Inferior parietal cortex (tissue), 1 donor: ENCODE results near the gene KCNN3.

Experiments used
- DNase-seq: peaks from one replicate; pipeline ENCODE4 v3.0.0-alpha.2; 2016; ENCODE audit errors: extremely low spot score

Gene KCNN3

DNA sequence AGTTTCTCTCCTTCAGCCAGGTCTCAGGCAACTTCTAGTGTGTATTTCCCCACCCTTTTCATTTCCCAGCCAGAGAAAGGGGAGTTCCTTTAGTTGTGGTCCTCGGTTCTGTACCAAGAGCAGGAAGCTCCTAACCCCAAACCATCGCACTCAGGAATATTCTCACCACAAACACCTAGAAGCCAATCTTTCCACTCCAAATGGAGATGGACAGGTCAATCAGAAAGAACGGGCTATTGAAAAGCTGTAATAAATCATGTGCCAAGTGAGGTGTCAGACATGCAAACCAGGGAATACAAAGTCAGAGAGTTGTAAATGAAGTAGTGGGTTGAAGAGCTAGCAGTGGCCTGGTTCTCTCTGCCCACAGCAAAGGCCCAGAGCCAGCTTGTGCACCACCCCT is 77.2 kb downstream of the KCNN3 start:
- DNase-seq = no peak

DNA sequence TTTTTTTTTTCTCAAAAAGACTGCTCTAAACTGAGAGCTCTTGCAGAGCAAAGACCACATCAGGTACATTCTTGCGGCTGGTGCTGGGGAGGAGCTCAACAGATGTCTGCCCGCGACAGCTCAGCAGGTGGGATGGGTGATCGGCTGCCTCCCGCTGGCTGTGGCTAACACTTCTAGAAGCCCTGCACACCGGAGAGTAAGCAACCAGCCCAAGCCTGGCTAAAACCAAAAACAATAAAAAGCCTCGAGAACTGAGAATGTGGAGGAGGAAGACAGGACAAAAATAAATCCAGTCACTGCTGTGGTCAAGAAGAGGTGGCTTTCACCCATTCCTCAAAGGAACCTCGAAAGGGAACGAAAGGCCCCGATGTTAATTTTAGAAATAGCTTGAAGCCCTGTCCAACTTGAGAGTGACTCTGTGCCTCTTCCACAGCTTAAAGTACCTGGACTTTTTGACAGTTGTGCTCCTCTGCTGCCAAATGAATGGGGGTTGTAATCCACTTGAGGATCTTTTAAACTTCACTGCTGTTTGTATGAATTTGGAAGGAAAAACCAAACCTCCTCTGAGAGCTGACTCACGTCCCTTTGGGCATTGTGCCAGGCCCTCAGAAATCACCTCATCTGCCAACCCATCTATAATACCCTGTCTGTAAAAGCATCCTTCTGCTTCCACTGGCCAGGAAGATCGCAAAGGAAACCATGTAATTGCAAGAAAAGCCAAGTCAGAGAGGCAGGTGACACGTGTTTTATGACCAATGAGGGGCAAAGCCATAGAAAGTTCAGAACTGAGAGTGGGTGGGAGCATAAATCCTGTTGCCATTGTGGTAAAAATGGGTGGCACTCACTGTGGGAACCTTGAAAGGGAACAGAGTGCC is 78.6 kb downstream of the KCNN3 start:
- no peak for DNase-seq

DNA sequence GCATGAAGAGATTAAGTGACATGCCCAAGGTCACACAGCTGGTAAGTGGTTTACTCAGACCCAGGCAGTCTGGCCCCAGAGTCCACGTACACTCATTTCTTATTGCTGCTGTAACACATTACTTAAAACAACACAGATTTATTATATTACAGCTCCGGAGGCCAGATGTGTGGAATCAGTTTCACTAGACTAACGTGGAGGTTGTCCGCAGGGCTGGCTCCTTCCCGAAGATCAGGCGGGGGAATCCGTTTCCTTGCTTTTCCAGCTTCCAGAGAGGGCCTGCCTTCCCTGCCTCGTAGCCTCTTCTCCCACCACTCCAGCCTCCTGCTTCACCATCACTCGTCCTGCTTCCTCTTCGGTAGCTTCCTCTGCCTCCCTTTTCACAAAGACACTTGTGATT is 81.2 kb downstream of the KCNN3 start:
- no peak for DNase-seq

DNA sequence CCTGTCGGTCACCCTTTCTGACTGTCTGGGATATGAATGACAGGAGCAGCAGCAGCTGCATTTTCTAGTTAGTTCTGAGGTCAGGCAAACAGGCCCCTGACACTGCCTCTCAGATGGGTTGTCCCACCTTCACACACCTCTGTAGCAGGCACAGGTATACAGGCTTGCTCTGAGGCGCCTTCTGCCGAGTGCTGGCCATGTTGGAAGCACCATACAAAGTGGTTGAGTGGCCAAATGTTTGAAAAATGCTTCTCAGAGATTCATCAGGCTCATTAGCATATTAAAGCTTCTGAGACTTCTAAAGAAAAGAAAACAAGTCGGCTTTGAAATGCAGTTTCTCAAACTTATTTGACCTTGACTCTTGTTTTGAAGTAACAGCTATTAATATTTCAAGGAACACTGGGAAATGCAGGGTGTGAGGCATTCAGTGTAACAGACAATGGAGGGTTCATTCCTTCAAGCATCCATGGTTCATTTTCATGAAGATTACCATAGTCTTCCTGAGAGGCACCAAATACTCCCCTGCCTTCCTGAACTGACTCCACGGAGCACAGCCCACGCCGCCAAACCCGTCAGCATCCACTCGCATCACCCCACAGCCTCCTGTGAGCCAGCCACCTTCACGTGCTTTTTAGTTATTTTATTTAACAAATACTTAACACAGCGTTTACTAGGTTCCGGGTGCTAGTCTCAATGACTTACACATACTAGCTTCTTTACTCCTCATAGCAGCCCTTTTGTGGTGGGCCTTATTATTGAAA is 81.8 kb downstream of the KCNN3 start:
- DNase-seq = no peak

DNA sequence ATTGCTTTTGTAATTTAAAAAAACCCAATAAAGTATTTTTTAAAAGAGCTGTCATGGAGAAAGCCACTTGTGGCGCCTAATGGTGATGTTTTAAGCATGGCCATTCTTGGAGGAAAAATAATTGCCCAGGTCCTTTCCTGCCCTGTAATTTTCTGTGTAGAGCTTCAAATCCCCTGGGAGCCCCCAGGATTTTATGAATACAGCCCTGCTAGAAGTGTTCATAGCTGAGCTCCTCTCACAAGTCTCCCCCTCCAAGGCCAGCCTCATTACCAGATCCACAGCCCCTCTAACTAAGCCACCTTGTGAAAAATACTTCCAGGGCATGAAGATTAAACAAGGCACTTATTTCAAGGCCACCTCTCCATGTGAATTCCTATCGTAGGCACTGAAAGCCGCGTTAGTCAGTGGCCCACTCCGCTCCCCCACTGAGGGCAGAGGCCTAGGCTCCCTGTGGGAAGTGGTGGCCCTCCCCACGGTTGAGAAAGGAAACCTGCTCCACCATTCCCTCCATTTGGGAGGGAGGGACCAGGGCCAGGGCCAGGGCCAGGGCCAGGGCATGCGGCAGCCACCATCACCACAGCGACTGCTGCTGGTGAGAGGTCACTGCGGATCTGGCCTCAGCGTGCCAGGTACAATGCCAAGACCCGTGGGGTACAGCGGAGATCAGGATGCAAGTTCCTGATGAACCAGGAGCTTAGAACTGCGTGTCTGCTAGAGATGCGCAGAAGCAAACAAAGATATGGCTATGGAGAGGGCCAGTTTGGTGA is 83.1 kb downstream of the KCNN3 start:
- DNase-seq = no peak

DNA sequence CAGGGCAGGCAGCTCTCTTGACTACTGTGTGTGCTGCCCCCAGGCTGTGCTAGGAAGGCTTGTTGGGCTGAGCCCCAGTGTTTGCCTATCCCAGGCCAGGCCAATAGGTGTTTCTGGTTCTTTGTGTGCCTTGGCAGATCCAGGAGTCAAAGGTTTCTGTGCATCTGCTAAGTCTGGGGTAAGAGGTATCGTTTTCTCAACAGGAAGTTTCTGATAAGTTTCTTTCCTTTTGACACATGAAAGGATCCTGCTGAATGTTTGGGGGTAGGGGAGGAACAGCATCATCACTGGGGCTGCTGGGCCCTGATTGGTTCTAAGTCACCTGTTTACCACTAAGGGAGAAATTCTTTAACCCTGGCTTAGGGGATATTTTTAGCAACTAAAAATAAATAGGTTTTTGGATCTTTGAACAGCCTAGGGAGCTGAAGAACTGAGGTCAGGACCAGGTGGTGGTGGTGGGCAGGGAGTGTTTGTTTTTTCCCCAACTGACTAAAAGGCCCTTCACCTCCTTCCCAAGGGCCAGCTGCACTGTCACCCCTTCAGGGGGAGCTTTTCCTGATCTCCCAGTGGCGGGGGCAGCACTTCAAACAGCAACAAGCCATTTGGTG is 85.1 kb downstream of the KCNN3 start:
- no peak for DNase-seq

DNA sequence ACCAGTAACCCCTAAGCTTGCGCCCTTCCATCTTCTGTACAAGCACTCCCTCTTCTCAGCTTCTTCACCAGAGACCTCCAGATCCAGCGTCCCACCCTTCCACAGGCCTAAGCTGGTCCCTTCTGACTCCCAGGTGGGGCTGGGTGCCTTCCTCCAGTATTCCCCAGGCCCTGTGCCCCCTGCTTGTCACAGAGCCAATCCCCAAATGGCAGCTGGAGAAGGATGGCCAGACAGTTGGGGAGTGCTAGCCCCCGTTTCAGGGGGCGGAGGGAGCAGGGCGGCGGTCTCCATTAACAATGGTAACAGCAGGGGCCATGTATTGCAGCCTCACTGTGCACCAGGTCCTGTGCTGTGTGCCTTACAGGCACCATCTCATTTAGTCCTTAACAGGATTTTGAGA is 85.7 kb downstream of the KCNN3 start:
- DNase-seq = no peak

DNA sequence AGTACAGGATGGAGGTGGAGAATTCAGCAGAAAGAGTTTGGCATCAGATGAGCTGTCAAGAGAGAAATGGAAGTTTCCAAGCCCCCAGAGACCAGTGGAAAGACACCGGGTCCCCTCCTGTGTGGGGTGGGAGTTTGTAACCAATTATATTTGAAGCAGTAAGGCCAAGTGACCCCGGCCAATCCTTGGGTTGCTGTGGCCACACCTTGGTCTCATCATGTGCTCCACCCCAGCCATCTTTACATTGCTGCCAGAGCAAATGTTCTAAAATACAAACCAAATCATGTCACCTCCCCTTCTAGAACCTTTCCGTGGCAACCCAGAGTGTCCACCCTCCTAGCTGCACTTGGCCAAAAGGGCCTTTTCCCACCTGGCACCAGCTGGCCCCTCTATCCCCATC is 86.1 kb downstream of the KCNN3 start:
- no peak for DNase-seq

DNA sequence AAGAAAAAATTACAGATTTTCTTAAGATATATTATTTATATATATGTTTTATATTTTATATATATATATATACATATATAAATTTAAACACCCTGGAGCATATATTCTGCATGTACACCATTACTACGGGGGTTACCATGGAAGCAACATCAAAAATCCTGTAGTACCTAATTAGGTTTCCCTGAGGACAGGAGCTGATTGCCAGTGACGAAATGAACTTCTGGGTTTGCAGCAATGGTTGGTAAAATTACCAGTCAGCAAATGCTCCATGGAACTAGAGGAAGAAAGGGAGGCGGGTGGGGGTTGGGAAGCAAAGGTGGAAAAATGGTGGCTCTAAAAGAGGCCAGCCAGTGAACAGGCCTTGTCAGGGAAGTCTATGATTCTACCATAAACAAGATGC is 89.5 kb downstream of the KCNN3 start:
- no peak for DNase-seq

DNA sequence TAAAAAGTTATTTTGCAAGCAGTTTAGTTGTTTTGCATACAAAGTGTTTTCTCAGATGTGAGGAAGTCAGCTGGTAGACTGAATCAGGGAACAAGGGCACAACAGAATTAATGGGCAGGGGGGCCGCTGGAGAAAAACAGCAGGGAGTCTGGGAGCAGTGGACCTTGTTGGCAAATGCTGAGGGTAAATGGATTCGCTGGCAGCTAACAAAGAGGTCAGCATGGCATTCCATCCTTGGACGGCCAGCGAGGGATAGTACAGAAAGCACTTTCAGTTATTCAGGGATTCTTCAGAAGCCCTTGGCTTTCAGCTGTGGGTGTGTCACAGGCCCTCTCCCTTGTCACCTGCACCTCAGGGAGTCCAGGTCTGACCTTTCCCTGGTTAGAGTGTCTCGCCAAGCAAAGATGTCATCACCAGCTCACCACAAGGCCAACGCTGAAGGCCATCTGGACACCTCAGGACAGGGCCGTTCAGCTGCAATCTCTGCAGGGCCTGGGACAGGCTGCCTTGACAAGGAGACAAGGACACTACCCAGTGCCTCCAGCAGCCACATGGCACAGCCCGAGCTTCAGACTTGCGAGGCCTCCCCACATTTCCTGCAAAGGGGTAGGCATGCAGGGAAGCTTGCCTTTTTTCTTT is 90.4 kb downstream of the KCNN3 start:
- no peak for DNase-seq

DNA sequence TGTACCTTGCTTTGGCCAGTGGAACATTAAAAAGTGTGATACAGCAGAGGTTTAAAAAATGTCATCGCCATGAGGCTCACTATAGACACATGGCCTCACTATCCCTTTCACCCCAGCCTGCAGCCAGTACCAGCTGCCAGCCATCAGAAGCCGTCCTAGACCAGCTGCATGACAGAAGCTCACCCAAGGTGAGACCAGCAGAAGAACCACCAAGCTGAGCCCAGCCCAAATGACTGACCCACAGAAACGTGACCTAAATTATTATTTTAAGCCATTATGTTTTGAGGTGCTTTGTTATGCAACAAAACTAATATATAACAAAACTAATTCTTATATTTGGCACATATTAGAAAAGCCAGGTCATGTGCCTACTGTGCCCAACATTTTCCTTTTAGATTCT is 91.1 kb downstream of the KCNN3 start:
- no peak for DNase-seq

DNA sequence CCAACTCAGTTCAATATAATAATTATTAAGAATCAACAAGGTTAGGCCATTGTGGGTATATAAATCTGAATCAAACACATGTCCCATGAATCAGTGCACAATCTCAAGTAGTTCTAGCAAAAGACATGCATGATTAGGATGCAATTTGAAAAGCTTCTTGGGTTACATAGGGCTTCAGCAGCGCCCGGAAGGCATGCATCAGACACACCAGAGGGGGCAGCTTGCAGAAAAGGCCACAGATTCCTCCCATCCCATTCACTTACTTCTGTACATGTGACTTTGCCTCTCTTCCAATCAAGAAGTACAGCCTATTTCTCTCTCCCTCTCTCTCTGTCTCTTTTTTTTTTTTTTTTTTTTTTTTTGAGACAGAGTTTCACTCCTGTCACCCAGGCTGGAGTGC is 91.8 kb downstream of the KCNN3 start:
- no peak for DNase-seq

DNA sequence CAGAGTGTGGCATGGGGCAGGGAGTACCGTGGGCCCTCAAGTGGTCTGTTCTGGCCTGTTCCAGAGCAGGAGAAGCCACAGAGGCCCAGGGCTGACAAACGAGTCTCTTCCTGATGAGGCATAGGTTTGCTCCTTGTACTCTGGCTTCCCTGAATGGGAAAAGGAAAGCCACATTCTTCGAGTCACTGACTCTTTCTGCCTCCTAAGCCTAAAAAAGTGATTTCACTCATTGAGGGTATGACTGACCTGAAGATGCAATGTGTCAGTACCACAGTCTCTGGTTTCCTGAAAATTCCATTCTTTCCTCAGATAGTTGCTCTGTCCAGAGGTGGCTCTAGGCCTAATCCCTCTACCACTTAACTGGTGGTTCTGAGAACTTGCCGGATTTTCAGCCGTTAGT is 92.3 kb downstream of the KCNN3 start:
- DNase-seq = no peak

DNA sequence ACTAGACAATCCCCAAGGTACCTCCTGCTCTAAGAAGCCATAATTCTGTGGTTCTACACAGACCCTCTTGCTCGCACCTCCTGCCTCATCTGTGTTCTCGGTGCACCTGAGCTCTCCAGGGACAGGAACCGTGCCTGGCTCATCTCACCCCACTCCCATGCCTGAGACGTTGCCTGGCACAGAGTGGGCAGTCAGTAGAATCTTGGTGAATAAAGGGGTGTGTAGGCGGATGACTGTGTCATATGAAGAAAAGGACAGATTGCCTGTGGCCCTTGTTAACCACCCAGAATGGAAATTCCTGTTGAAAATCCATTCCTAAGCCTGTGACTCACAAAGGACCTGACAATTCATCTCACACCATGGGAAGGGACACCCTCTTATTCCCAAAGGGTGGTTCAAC is 92.9 kb downstream of the KCNN3 start:
- DNase-seq = no peak

DNA sequence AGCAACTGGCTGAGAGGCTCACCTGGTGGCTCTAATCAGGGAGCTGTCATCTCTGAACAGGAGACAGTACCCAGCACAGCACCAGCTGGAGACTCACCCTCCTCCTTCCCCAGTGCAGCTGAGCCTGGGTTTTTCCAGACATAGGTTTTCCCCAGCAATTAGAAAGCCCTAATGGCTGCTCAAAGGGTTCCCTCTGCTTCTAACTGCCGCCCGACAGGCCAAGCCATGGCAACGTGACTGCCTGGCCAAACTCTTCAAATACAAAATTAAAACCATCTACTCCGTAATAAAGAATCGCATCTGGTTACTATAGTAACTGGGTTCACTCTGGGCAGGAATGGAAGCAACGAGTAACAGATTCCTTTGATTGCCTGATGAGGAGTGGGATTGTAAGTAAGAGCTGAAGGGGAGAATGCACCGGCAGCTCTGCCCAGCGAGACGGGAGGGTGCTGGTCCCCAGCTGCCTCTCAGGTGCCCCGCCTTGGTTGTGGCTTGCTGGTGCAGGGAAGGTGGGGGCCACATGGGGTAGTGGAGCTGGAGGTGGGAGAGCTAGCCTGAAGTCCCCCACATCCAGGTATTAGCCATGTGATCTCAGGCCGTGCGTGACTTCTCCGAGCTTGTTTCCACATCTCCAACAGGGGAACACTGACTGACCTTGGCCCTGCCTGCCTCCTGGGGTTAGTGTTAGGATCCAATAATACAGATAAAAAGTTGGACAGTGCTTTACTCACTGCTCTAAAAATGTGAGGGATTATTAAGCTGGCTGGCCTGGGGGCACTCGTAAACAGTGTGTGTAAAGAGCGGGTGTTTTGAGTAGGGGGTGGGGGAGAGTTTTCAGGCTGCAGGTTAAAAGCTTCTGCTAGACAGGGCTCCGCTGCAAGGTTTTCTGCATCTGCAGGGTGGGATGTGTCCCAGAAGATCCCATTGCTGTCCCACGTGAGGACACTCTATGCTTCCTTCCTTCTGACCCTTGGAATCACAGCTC is 94.2 kb downstream of the KCNN3 start:
- DNase-seq = no peak

DNA sequence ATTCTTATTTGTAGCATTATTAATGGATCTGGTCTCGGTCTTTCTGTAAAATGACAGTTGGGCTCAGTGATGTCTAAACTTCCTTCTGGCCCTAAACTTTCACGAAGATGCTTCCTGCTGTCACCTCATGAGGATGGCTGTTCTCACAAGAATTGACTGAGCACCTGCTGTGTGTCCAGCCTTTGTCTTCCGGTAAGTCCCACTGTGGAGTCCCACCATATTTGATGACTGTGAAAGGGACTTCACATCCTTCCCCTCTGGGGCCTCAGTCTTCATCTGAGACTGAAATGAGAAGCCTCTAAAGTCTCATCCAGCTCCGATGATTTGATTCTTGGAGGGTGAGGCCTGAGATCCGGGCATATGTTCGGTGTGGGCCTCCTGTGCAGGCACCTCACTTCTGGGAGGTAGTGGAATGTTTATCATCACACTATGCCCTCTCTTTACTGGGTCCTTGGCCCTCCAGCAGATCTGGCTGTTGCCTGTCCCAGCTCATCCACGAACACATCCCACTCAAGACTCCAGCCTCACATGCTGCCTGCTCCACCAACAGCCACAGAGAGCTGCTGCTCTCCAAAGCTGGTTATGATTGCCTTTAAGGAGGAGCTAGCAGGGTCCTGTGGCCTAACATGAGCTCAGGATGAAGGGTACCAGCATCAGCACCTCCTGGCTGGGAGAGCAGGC is 95.8 kb downstream of the KCNN3 start:
- no peak for DNase-seq

DNA sequence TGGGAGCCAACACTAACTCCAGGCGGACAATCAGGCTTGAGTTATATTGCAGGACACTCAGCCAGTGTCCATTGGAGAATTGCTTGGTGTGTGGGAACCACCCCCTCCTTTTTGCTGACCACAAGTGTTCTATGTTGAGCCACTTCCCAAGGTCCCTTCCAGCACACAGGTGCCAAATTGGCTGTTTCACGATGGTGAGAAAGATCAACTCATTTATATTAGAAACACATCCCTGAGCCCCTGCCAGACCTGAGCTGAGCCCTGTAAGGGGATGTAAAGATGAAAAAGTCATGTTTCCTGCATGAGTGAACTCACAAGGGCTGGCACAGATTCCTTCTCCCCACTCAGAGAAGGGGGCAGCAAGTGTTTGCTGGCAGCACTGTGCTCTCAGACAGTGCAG is 96.5 kb downstream of the KCNN3 start:
- no peak for DNase-seq

DNA sequence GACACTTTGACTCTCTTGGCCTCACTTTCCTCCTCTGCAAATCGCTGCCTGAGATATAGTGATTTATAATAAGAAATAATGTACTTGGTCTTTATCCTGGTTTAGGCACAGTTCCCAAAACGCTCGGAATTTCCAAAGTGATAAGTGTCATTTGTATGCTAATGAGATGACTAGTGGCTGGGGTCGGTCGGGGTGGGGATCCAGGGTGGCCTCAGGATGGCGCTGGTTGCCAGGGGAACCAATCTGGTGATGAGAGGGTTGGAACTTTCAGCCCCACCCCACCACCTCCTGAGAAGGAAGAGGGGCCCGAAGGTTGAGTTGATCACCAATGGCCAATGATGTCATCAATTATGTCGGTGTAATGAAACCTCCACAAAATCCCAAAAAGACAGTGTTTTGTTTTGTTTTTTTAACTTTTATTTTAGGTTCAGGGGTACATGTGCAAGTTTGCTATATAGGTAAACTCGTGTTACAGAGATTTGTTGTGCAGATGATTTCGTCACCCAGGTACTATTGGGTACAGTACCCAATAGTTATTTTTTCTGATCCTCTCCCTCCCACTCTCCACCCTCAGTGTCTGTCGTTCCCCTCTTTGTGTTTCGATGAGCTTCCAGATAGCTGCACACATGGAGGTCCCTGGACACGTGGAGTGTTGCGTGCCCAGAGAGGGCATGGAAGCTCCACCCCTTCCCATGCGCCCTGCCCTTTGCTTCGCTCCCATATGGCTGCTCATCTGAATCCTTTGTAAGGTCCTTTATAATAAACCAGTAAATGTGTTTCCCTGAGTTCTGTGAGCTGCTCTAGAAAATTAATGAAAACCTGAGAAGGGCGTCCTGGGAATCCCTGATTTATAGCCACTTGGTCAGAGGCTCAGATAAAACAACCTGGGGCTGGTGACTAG is 97.2 kb downstream of the KCNN3 start:
- DNase-seq = no peak

DNA sequence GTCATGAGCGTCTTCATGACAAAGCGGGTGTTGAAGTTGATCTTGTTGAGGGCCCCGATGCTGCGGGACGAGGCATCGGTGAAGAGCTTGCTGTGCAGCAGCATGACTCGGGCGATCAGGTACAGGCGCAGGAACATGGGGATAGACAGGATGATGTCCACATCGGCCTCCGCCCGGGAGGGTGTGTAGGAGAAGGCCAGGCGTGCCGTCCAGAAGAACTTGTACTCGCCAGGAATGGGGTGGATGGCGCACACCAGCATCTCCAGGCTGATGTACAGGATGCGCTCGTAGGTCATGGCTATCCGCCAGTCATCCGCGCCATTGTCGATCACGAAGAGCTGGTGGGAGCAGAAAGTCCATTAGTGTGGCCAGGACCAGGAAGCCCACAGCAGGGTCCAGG is 98.0 kb downstream of the KCNN3 start:
- DNase-seq = no peak
